ENCODE results near the gene SORCS1.

- TF ChIP-seq CTCF (IDR thresholded peaks at IDR 0.05) (no peak), EP300 (IDR thresholded peaks at IDR 0.05; ENCODE audit: low read depth) (no peak), POLR2AphosphoS5 (IDR thresholded peaks at IDR 0.05) (no peak)
Observed at GRCh38 chr10:107091126-107091525, 73.4 kb downstream of the SORCS1 start.
